CD4-positive, alpha-beta T cell treated with Interleukin-15 for 1 hour (primary cell): Measurements from ENCODE around the gene RBKS.
"Not testable (repeated sequence)": the region's sequence is repeated elsewhere in the genome, so short reads cannot be mapped to it uniquely, and the experiment has no call there.

ENCODE experiments used
- DNase-seq: peaks from one replicate; pipeline ENCODE4 v3.0.0-alpha.2; 2020

RBKS gene

DNA sequence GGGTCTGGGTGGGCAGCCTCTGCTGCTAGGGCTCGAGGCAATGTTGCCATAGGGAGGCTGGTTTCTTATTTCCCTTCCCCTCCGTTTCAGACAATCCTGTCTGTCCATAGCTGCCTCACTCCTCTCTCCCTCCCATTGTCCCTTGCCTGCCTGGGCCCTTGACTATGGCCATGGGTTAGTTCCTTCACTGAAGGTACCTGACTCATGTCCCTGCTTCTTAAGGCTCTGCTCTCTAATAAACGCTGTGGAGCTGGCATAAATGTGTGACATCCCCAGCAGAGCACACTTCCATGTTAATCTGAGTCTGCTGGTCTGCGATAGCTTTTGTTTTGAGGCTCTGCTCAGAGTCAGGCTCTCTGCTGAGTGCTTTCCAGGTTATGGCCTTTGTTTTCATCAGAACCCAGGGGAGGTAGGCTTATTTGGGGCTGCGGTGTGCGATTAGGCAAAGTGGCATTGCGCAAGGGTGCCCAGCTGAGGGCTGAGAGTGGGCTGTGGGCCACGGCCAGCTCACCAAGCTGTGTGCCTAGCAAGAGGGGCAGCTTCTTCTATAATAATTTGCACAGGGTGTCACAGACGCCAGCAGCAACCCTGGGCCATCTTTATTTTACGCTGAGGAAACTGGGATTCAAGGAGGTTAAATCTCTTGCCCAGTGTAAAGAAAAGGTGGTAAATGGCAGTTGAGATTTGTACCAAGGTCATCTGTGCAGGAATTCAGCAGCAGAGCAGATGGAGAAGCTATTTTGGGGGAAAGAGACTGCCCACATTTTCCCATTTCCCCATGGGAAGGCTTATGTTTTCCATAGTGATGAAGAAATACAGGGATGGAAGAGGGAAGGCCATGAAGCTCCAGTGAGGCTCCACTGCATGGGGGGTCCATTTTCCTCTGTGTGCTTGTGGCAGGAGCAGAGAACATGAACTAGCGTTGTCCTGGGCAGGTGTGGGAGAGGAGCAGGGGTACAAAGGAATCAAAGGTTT is 93.1 kb downstream of the RBKS start:
- DNase-seq = no peak

DNA sequence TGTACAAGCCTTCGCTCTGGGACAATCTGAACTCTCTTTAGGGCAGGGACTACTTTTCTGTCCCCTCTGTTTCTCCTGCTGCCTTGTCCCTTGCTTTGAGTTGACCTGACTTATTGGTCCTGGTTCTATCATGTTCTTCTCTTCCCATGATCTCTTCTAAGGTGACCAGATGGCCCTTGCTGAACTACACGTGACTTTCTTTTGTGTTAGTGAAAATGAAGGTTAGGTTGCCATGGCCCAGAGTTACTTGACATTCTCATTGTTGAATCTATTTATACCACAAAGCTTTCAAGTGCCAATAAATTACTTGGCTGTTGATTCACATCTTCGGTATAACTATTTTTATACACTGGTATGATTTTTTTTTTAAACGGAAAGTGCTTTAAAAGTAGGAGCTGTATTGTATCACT is 94.3 kb downstream of the RBKS start:
- DNase-seq = no peak

GRCh38 chr2:27795093-27795834 is 94.9 kb downstream of the RBKS start:
- DNase-seq = no peak

GRCh38 chr2:27792759-27793158 is 97.4 kb downstream of the RBKS start:
- DNase-seq = no peak

DNA sequence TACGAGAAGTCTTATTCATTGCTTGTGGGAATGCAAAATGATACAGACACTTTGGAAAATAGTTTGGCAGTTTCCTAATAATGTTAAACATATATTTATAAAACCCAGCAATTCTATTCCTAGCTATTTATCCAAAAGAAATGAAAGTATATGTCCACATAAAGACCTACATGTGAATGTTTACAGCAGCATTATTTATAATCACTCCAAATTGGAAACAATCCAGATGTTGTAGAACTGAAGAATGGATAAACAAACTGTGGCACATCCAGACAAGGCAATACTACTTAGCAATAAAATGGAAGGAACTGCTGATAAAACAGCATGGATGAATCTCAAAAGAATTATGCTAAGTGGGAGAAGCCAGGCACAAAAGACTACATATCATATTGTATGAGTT is 99.4 kb downstream of the RBKS start:
- DNase-seq = no peak

- no peak for DNase-seq
Observed at GRCh38 chr2:27782701-27783100, 107.5 kb downstream of the RBKS start.

- no peak for DNase-seq
Observed at GRCh38 chr2:27781496-27781895, 108.7 kb downstream of the RBKS start.

DNA sequence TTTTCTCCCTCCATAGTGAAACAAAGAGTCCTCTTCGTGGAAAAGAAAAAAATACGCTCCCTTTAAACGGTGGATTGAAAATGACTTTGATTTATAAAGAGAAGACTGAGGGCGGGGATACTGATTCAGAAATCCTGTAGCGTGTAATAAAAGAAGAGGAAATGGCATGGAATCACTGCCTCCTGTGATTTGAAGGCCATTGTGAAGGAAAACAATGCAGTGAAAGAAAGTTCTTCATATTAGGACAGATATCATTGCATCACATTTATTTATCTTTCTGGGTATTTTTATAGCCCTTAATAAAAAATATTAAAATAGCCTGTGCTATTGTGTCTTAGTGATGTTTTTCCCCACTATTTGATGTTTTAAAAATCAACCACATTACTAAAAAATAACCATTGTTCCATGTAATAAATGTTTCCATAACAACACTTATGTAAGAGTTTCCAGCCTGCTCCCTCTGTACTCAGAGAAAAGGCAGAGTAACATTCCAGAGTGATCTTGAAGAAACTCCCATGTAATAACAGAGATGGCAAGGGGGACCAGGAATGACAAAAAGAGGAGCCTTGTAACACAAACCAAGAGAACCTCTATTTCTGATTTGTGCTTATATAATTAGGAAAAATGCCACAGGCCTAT is 110.7 kb downstream of the RBKS start:
- no peak for DNase-seq

GRCh38 chr2:27776696-27777095 is 113.5 kb downstream of the RBKS start:
- DNase-seq = no peak

- no peak for DNase-seq
Observed at GRCh38 chr2:27776097-27776496, 114.1 kb downstream of the RBKS start.

GRCh38 chr2:27773959-27774358 is 116.2 kb downstream of the RBKS start:
- no peak for DNase-seq

DNA sequence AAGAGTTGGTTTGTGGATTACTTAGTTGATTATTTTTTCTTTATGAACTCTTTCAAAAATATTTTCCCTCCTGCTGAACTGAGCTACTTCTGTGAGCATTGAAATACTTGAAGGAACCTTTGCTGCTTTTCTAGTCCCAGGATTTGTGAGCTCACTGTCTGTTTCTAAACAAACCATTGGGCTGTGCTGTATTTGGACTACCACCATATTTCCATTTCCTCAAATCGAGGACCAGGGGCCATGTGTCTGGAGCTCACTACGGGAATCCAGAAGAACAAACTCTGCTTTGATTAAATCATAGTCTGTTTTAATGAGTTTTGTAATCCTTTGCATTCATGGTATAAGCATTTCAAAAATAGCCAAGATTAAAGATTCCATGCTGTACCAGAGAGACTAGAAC is 117.4 kb downstream of the RBKS start:
- no peak for DNase-seq

DNA sequence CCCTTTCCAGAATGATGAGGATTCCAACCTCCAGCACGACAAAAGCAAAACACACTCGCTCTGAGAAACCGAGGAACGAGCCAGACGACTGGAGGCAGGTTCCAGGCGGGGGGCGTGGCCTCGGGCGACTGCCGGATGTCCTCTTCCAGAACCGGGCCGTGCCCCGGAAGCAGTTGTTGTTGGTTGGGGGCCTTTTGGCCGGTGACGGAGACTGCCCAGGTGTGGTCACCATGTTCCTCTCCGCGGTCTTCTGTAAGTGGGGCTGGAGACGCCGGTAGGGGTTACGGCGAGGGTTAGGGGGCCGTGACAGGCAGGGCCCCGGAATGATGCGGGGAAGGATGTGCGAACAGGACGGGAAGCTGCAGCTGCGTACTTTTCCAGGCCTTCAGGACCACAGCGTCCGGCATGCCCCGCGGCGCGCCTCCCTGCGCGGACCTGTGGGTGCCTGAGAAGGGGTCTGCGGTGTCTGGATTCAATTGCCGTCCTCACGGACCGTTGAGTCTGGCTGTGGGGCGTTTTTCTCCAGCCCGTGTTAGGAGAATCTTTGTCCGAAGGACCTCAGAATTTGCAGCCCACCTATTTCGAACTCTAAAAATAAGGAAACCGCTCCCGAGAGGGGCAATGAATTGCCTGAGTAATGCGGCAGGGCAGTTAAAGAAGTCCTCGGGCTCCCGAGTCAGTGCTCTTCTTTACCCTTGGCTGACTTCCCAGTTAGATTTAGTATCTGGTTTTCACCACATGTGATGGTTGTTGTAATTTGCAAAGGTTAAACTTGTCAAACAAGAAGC is 118.4 kb downstream of the RBKS start, which contains the start of gene MRPL33:
Gene MRPL33, plus strand, starts transcription at position 172 of the 788 bp plus-strand sequence. Its CDS starts 59 bp downstream, at position 231.
- peak; percentile 91 for DNase-seq

DNA sequence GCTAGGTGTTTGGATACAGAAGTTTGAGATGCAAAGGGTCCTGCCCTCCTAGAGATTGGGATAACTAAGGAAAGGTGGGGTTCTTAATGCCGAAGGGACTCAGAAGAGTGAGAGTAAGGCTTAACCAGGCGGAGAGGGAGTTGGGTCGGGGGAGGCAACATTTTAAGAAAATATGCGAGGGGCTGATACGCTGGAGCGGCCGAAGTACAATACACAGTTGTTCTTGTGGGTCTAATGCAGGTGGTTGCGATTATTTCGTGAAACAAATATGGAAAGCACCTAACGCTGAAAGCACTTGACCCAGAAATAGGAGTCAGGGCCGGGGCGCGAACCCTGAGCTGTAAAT is 119.0 kb downstream of the RBKS start:
- no peak for DNase-seq

DNA sequence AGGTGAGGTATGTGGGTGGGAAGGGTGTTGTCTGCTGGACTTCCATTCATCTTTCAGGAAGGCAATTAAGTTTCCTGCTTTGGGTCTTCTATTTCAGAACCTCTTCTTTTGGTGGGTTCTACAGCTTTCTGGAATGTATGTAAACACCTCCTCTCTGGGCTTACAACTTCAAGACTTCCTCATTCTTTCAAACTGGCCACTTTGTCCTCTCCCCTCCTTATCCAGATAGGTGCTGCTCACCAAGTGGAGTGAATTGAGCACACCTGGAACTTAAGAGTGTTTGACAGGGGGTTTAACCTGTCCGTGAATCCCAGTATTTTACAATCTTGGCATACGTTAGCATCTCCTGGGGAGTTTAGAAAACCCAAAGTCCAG is 123.9 kb downstream of the RBKS start:
- DNase-seq = no peak

DNA sequence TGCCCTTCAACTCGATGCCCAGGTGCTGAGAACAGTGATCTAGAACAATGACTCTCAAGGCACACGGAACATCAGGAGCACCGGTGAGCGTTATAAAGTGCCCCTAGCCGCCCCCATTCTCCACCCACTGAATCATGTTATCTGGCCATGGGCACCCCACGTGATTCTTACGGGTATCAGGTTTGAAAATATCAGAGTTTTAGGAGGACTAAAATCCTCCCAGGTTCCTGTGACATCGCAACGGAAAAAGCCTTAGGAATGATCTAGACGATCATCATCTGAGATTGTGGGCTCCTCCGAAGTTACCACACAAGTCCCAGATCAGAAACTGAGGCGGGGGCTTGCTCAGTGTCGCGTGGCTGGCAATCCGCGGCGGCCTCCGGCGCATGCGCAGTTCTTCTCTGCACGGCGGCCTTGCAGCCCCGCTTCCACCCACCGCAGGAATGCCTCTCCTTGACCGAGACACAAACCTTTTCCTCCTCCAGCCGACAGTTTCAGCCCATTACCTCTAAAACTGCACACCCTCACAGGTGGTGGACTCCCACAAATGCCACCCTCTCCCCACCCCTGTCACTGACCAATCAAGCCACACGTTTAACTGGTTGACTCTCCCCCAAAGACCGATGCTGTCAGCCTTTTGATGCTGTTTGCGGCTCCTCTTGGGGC is 124.4 kb downstream of the RBKS start:
- DNase-seq = peak; percentile 64

GRCh38 chr2:27764526-27764925 is 125.7 kb downstream of the RBKS start:
- not testable (repeated sequence) for DNase-seq

GRCh38 chr2:27763907-27764267 is 126.3 kb downstream of the RBKS start:
- DNase-seq = no peak

GRCh38 chr2:27762951-27763906 is 127.0 kb downstream of the RBKS start:
- DNase-seq = no peak

DNA sequence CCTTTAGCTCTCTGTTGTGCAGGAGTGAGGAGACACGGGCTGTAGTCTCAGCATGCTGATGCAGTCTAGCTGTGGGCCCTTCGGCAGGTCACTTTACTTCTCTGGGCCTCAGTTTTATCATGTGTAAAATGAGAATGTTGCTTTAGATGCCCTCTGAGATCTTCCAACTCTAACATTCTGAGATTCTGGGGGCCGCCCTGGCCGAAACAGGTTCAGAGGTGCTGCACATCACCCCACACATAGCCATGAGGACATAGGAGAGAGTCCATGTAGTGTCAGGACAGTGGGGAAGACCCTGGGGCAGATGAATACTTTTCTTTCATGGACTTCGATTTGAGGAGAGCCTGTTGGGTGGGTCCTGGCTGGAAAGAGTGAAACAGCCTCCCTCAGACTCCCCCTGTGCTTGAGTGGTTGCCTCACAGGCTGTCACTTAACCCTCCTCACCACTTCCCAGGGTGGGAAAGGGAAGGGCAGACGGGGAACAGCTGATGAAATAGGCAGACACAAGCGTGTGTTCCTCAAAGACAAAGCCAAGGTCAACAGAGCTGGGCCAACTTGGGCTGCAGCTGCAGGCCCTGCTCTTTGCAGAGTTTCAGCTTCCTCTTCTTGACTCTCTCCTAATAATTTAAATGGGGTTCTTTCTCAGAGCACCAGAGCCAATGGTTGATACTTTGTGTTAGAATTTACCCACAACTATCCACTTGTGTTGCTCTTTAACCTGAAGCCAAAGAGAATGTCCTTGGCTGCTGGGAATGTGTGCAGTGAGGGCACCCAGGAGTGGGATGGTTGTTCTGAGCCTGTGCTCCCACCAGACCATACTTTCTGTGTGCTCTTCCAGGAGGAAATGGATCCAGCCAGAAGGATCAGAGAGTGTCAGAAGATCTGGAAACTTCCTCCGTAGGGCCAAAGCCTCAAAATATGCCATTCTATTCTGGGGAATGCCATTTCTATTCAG is 133.4 kb downstream of the RBKS start:
- DNase-seq = peak; percentile 49
